Posterior vena cava (tissue), 2 donors: ENCODE data around the gene ESR1. TPM values are rescaled to one million over a fixed set of nuclear protein-coding genes. Genes with fewer than 3 reads are reported as not detected.
"Not testable (repeated sequence)": the region's sequence is repeated elsewhere in the genome, so short reads cannot be mapped to it uniquely, and the experiment has no call there.

ENCODE experiments used
- DNase-seq: peaks from one replicate; pipeline ENCODE4 v3.0.0-alpha.2; 2020; ENCODE audit warnings: low spot score
- intact Hi-C, 2 donors: fragments of 100-400 bp; cut with DNase I; formaldehyde crosslinking; loops; one replicate each; pipeline versions ENCODE4 v1.14.1 to v1.14.2; 2022 to 2023
- total RNA-seq, 2 donors: library from RNA; stranded (reverse); fragmentation: NEBNext Ultra II Directional; extraction: Animal tissue kit (Norgen Biotek cat#: 25700); gene quantifications; one replicate each; pipeline ENCODE4 v1.2.1, GENCODE V29; 2021
- donor health status: DM: yes; HTN: yes; CAD: no.
- donor health status: DM: yes; HTN: yes; CAD: no.

Gene ESR1
- total RNA-seq, 2 donors from 2014 or later, result 9.4 to 11.6 TPM

- DNase-seq, result no peak
- intact Hi-C loops, result no loop called here
These were observed 264.4 kb downstream of the ESR1 start for GRCh38 chr6:152071843-152072242.

DNA sequence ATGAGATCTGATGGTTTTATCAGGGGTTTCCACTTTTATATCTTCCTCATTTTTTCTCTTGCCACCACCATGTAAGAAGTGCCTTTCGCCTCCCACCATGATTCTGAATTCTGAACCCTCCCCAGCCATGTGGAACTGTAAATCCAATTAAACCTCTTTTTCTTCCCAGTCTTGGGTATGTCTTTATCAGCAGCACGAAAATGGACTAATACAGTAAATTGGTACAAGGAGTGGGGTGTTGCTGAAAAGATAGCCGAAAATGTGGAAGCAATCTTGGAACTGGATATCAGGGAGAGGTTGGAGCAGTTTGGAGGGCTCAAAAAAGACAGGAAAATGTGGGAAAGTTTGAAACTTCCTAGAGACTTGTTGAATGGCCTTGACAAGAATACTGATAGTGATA lies 268.8 kb downstream of the ESR1 start:
- intact Hi-C loops, DNase-seq: not testable (repeated sequence)

DNA sequence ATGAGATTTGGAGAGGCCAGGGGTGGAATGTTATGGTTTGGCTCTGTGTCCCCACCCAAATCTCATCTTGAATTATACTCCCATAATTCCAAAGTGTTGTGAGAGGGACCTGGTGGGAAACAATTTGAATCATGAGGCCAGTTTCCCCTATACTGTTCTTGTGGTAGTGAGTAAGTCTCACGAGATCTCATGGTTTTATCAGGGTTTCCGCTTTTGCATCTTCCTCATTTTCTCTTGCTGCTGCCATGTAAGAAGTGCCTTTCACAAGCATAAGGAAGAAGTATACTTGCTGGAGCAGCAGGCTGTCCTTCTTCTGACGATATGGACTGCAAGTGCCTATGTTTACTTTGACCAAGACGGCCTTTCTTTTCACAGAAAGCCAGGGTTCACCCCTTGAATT lies 270.5 kb downstream of the ESR1 start:
- no peak for DNase-seq
- intact Hi-C loops, result no loop called here

GRCh38 chr6:152078804-152079203 lies 271.3 kb downstream of the ESR1 start:
- DNase-seq, result no peak
- intact Hi-C loops, result no loop called here

- intact Hi-C loops, result no loop called here
- DNase-seq, result no peak
These were observed 278.0 kb downstream of the ESR1 start for GRCh38 chr6:152085451-152085921.

DNA sequence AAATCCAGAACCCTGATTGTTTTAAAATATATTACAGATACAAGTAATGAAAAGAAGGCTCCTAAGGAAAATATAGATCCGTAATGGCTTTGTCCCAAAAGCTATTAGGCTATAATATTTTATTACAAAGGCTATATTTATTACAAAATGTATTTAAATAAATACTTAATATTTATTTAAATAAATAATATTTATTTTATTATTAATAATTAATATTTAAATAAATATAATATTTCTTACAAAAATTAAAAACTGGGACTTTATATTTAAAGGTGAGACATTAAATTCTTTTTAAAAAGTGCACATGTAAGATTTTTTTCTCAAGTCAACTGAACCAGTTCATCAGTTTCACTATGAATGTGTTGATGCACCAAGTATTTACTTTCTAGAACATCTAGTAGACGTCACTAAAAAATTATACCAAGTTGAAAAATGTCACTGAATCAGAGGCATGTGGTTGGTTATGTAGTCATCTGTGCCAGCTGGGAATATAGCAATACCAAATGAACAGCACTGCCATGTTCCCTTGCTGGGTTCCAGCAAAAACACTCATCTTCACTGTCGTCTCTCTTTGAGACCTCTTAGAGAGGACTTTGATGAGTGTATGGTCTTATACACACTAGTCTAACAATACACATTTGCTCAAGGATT lies 278.9 kb downstream of the ESR1 start:
- intact Hi-C loops, result no loop called here
- no peak for DNase-seq

GRCh38 chr6:152087096-152087495 lies 279.6 kb downstream of the ESR1 start:
- DNase-seq, result no peak
- intact Hi-C loops, result no loop called here

DNA sequence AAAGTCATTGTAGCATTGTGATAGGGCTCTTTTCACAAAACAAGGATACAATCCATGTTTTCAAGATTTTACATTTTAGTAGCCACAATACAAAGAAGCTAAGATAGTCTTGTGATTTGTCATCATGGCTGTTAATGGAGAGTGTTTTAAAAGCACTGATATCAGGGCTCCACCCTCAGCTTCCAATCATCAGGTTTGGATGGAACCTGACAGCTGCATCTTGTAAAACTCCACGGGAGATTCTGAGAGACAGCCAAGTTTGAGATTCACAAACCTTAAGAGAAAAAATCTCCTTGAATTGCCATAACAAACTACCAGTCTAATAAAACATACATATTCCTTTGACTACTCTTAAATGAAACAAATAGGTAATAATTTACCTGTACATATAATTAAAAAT lies 280.2 kb downstream of the ESR1 start:
- intact Hi-C loops, result no loop called here
- DNase-seq, result no peak

DNA sequence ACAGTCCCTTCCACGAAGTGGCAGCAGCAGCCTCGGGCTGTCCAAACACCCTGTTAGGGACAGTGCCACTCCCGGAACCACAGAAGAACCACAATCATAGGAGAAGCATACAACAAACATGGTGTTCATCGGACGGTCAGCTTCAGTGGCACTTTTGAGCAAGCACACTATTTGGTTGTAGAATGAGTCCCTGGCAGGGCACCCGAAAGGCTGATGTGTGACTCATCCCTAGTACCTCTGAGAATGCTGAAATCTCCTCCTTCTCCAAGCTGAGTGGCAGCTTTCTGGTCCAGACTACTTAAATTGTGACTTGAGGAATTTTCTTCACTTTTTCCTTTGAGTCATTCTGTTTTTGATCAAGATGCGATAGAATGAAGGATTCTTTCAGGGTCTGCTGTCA lies 282.5 kb downstream of the ESR1 start:
- intact Hi-C loops, result no loop called here
- DNase-seq, result no peak

- intact Hi-C loops, result no loop called here
- DNase-seq, result no peak
These were observed 283.7 kb downstream of the ESR1 start for GRCh38 chr6:152091201-152091600.

DNA sequence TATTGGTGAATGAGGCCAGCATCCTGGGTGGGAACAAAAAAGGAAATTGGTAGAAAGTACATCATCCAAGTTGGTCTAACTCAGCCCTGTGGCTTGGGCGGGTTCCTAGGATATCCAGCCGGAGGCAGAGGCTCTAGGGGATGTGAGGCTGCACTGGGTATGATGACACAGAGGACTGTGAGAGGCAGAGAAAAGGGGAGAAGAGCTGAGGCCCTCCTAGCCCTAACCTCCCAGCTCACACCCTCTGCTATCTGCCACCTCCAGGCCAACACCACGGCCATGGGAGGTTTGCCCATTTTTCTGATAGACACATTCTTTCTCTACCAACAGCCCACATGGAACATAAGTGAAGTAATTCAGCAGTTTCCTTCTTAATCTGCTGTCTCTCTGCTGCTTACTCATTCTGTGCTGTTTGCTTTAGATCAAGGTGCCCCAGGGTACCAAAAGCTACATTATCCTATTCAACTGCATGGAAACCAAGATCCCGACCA lies 284.4 kb downstream of the ESR1 start:
- DNase-seq, result no peak
- intact Hi-C loops, result no loop called here

DNA sequence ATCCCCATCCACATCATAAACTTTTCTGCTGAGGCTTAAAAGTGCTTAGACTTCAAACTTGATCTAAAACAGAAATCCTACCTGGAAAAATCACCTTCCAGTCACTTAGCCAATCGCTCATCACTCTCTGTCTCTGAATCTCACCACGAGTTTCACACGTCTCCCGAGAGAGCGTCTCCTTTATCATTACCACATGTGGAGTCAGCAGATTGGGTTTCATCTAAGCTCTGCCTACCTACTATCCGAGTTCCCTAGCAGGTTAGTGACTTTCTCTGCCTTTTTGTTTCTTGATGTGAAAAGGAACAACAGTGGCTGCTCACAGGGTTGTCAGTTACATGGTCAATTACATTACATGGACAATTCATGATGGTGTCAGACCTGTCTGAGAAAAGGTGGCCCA lies 286.2 kb downstream of the ESR1 start:
- no peak for DNase-seq
- intact Hi-C loops, result no loop called here

DNA sequence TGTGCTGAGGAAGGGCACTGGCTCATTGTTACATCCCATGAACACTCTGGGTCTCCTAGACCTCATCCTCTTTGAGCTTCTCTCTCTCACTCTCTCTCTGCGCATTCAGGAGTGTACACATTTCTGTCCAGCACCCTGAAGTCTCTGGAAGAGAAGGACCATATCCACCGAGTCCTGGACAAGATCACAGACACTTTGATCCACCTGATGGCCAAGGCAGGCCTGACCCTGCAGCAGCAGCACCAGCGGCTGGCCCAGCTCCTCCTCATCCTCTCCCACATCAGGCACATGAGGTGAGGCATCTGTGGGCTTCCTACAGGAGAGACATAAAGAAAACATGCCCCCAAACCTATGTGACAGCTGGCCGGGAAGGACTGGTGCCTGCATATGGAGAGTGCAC lies 286.8 kb downstream of the ESR1 start:
- no peak for DNase-seq
- intact Hi-C loops, result no loop called here

DNA sequence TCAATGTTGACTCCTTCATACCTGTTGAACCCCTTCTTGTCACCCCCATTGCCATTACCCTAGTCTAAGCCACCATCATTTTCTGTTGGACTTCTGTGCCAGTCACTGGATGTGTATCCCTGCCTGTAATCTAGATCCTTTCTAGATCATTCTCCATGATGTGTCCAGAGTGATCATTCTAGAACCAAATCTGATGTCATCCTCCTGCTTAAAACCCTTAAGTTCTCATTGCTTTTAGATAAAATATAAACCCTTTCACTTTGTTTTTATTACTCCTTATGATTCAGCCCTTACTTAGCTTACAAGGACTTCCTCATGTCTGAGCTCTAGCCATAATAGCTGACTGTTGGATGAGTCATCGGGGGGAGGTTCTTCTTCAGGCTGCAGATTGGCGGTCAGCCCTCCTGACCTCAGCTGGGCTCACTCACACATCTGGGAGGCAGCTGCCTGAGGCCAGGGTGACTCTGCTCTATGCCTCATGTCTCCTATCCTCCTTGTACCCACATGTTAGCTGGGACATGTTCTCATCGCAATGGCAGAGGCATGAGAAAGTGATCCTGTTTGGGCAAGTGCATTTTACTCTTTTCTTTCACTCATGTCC lies 287.6 kb downstream of the ESR1 start:
- DNase-seq, result peak; percentile 94
- intact Hi-C loops, result no loop called here

DNA sequence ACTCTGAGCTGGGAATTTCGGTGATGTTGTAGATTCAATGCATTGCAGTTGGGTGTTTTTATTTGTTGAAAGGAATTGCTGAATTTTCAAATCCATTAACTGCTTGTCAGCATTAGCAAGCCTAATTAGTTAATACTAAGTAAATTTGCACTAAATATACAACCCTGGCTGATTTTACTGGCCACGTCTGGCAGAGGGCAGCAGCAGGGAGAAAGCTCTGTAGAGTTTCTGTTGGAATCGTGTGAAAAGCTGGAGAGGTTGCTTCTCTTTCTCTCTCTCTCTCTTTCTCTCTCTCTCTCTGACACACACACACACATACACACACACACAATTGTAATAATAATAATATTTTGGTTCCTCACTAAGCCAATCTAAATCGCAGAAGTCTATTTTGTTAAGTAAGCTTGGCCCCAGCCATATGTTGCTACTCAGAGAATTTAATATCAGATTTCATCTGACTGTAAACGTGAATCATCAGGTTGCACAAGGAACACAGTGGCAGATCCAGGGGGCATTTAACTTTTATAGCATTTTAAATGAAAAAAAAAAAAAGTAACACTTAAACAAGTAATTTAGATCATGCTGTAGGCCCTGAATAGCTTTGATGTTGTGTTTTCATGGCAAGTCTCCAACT lies 289.5 kb downstream of the ESR1 start:
- no peak for DNase-seq
- intact Hi-C loops, result no loop called here

DNA sequence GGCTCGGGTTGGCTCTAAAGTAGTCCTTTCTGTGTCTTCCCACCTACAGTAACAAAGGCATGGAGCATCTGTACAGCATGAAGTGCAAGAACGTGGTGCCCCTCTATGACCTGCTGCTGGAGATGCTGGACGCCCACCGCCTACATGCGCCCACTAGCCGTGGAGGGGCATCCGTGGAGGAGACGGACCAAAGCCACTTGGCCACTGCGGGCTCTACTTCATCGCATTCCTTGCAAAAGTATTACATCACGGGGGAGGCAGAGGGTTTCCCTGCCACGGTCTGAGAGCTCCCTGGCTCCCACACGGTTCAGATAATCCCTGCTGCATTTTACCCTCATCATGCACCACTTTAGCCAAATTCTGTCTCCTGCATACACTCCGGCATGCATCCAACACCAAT lies 291.2 kb downstream of the ESR1 start:
- DNase-seq, result no peak
- intact Hi-C loops, result no loop called here

GRCh38 chr6:152099446-152100182 lies 292.1 kb downstream of the ESR1 start:
- intact Hi-C loops, result no loop called here
- DNase-seq, result no peak

DNA sequence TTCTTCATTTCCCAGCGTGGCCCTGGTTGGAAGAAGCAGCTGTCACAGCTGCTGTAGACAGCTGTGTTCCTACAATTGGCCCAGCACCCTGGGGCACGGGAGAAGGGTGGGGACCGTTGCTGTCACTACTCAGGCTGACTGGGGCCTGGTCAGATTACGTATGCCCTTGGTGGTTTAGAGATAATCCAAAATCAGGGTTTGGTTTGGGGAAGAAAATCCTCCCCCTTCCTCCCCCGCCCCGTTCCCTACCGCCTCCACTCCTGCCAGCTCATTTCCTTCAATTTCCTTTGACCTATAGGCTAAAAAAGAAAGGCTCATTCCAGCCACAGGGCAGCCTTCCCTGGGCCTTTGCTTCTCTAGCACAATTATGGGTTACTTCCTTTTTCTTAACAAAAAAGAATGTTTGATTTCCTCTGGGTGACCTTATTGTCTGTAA lies 292.7 kb downstream of the ESR1 start:
- intact Hi-C loops, result no loop called here
- no peak for DNase-seq

DNA sequence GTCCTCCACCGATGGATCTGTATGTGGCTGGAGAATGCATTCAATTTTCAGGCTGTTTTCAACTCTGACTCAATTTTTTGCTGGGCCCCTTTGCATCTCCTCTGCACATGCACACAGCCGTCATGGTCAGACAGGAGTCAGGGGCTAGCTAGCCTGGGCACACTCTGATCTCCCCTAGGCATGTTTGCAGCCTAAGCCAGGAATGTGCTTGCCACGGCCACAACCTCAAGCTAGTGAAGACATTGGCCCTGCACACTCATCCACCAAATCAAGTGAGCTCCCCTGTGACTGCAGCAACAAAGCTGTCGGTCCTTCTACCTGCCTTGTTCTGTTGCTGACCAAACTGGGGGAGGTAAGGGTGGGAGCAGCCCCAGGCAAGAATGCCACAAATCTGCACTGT lies 300.5 kb downstream of the ESR1 start:
- intact Hi-C loops, result no loop called here
- DNase-seq, result no peak
